Stimulated activated CD4-positive, alpha-beta T cell treated with anti-CD3 and anti-CD28 coated beads, TNF-alpha, amount 100 ng/mL, for 1 hour (primary cell): Measurements from ENCODE around the gene MAP2K7.
"Not testable (repeated sequence)": the region's sequence is repeated elsewhere in the genome, so short reads cannot be mapped to it uniquely, and the experiment has no call there.

Experiments used
- DNase-seq, 3 donors: peaks; one replicate each; pipeline ENCODE4 v3.0.0-alpha.2; 2020; ENCODE audit warnings: low read depth in 3 of 3, low spot score in 1 of 3

Gene MAP2K7

GRCh38 chr19:7959211-7959610, 55.5 kb downstream of the MAP2K7 start:
- no peak for DNase-seq

DNA sequence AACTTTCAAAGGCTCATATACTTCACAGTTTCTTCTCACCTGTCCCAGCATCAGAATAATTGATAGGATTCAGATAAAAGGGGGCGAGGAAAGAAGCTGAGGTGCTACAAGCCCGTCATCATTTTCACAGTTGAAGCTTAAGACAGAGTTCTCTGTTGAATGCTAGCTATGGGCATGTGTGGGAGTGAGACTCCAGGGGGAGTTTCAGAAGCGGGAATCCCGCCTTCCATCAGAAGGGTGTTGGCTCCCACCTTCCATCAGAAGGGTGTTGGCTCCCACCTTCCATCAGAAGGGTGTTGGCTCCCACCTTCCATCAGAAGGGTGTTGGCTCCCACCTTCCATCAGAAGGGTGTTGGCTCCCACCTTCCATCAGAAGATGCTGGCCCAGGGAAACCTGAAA, 57.4 kb downstream of the MAP2K7 start:
- DNase-seq: not testable (repeated sequence)

GRCh38 chr19:7961920-7962626, 58.4 kb downstream of the MAP2K7 start:
- no peak for DNase-seq

- DNase-seq: no peak
These were observed 59.1 kb downstream of the MAP2K7 start for GRCh38 chr19:7962644-7963268.

DNA sequence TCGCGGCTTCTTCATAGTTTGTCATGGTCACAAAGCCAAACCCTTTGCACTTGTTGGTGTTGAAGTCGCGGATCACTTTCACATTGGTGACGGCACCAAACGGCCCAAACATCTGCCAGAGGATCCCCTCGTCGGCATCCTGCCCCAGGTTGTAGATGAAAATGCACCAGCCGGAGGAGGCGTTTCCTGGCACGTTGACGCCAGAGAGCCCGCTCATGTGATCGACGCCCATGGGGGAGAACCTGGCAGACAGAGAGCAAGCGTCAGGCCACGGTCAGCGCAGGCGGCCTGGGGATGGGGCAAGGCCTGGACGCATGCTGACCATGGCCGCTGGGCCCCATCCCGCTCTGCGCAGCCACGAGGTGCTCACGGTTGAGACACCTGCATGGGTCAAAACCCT, 59.9 kb downstream of the MAP2K7 start:
- no peak for DNase-seq
